ENCODE results near the gene GPC1. TPM values are rescaled to one million over a fixed set of nuclear protein-coding genes. Genes with fewer than 3 reads are reported as not detected.

The GPC1 gene
- total and polyA plus RNA-seq, 4 experiments from 2014 or later: 0.14 to 1.2 (median 0.88) TPM

DNA sequence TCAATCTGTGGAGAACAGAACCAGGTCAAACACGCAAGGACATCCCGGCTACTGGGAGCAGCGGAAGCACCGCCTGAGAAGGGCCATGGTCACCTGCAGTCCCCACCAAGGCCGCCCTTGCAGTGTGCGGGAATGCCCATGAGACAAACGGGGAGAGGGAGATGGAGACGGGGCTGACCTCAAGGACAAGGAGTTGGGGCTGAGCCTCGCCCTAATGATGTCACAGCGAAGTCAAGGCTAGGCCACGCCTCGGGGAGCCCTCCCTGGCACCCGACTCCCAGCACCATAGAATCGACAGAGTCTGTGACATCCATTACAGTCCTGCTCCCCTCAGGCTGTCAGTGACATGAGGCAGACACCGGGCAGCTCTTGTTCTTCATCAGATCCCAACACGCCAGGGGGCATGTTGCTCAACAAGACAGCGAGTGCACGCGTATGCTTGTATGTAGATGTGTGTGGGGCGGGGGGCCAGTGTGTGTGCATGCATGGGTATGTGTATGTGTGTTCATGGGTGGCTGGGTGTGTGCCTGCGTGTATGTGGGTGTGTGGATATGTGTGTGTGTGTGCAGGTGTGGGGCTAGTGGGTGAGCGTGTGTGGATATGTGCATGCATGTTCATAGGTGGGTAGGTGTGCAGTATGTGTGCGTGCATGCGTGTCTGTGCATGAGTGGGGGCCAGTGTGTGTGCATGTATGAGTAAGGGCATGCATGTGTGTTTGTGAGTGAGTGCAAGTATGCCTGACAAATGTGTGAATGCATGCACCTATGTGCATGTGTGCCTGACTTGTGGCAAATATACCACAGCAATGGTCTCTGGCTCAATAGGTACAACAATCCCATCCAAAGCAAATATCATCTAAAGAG is 65.3 kb downstream of the GPC1 start:
- ChIA-PET CTCF (ENCODE audit: partially characterized antibody) (no interaction called here), POLR2A (ENCODE audit: partially characterized antibody) (no interaction called here)
- Mint-ChIP-seq H3K27ac (no peak overlapping the region), H3K4me1 (peaks cover 0 to 2% (median 0%) of the 10 kb centered on the region in 4 donors), H3K9me3 (peaks cover 0 to 3% (median 0%) of the 10 kb centered on the region in 8 donors), H3K4me3 (no peak overlapping the region), H3K36me3 (peaks cover 37 to 50% of the 10 kb centered on the region in 2 donors), H3K27me3 (no peaks in the 10 kb centered on the region)
- Histone ChIP-seq H3K9me3 (ENCODE audit: control insufficient read depth in 1 of 2, low read length in 2 of 2) (no peaks in the 10 kb centered on the region), H3K27ac (ENCODE audit: low read depth, low read length) (no peak overlapping the region), H3K4me1 (ENCODE audit: insufficient read depth, low read length) (no peaks in the 10 kb centered on the region), H3K36me3 (ENCODE audit: insufficient read depth, low read length) (peaks cover 8% of the 10 kb centered on the region), H3K27me3 (ENCODE audit: insufficient read depth, low read length) (no peaks in the 10 kb centered on the region), H3K4me3 (ENCODE audit: low read length in 2 of 2) (no peak overlapping the region)
- DNase-seq: no peak
- intact Hi-C loops (cut with micrococcal nuclease): no loop called here

- Histone ChIP-seq H3K4me1 (ENCODE audit: insufficient read depth, low read length) (no peaks in the 10 kb centered on the region), H3K27ac (ENCODE audit: low read depth, low read length) (no peak overlapping the region), H3K4me3 (ENCODE audit: low read length in 2 of 2) (no peak overlapping the region), H3K27me3 (ENCODE audit: insufficient read depth, low read length) (no peaks in the 10 kb centered on the region), H3K36me3 (ENCODE audit: insufficient read depth, low read length) (peaks cover 8% of the 10 kb centered on the region), H3K9me3 (ENCODE audit: control insufficient read depth in 1 of 2, low read length in 2 of 2) (no peaks in the 10 kb centered on the region)
- ChIA-PET POLR2A (ENCODE audit: partially characterized antibody) (no interaction called here), CTCF (ENCODE audit: partially characterized antibody) (no interaction called here)
- Mint-ChIP-seq H3K4me3 (no peak overlapping the region), H3K9me3 (no peaks in the 10 kb centered on the region), H3K27ac (peak overlapping the region in 1 of 7 donors; percentile 22), H3K27me3 (no peaks in the 10 kb centered on the region), H3K4me1 (peaks cover 0 to 2% (median 0%) of the 10 kb centered on the region in 4 donors), H3K36me3 (peaks cover 32 to 42% of the 10 kb centered on the region in 2 donors)
- no peak for DNase-seq
- intact Hi-C loops (cut with micrococcal nuclease): no loop called here
Observed at GRCh38 chr2:240501531-240501991, 66.1 kb downstream of the GPC1 start.

- Mint-ChIP-seq H3K27me3 (no peaks in the 10 kb centered on the region), H3K36me3 (peaks cover 29 to 38% of the 10 kb centered on the region in 2 donors), H3K27ac (peak overlapping the region in 1 of 7 donors; percentile 22), H3K4me3 (no peak overlapping the region), H3K4me1 (peaks cover 0 to 2% (median 0%) of the 10 kb centered on the region in 4 donors), H3K9me3 (no peaks in the 10 kb centered on the region)
- H3K9me3 ChIP-seq (ENCODE audit: control insufficient read depth in 1 of 2, low read length in 2 of 2): no peaks in the 10 kb centered on the region
- no peak overlapping the region for H3K27ac ChIP-seq (ENCODE audit: low read depth, low read length)
- no peak overlapping the region for H3K4me3 ChIP-seq (ENCODE audit: low read length in 2 of 2)
- intact Hi-C loops (cut with micrococcal nuclease): no loop called here
- POLR2A ChIA-PET (ENCODE audit: partially characterized antibody): no interaction called here
- no peak for DNase-seq
- H3K36me3 ChIP-seq (ENCODE audit: insufficient read depth, low read length): peaks cover 8% of the 10 kb centered on the region
- H3K27me3 ChIP-seq (ENCODE audit: insufficient read depth, low read length): no peaks in the 10 kb centered on the region
- CTCF ChIA-PET (ENCODE audit: partially characterized antibody): no interaction called here
- H3K4me1 ChIP-seq (ENCODE audit: insufficient read depth, low read length): no peaks in the 10 kb centered on the region
Observed at GRCh38 chr2:240502059-240502429, 66.6 kb downstream of the GPC1 start.

DNA sequence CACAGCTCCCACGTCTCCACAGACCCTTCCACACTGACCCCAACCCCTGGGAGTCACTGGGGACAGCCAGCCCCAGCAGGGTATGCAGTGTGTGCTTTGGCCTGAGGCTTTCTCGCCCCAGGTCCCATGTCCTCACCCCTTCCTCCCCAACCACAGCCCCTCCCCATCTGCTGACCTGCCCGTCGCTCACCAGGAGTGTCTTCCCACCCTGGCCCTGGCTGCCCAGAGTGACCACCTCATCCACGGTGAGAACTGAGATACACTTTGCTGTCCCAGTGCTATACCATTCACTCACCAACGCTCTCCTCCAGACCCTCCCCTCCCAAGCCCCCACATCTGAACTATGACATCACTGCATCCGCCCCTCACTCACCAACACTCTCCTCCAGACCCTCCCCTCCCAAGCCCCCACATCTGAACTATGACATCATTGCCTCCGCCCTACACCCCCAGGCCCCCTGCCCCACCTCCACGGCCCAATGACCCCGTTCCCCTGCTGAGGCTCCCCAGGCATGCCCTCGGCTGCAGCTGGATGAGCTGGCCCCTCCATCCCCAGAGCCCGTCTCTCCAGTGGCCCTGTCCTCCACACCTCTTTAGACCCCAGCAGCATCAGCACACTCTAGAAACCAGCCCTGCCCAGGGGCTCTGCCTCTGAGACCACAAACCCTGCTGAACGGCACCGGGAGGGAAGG is 67.1 kb downstream of the GPC1 start:
- Histone ChIP-seq H3K27ac (ENCODE audit: low read depth, low read length) (no peak overlapping the region), H3K4me1 (ENCODE audit: insufficient read depth, low read length) (no peaks in the 10 kb centered on the region), H3K4me3 (ENCODE audit: low read length in 2 of 2) (no peak overlapping the region), H3K27me3 (ENCODE audit: insufficient read depth, low read length) (no peaks in the 10 kb centered on the region), H3K9me3 (ENCODE audit: control insufficient read depth in 1 of 2, low read length in 2 of 2) (no peaks in the 10 kb centered on the region), H3K36me3 (ENCODE audit: insufficient read depth, low read length) (peaks cover 7% of the 10 kb centered on the region)
- POLR2A ChIA-PET (ENCODE audit: partially characterized antibody): no interaction called here
- peaks cover 23 to 32% of the 10 kb centered on the region in 2 donors for H3K36me3 Mint-ChIP-seq
- no peak overlapping the region for H3K4me3 Mint-ChIP-seq
- H3K9me3 Mint-ChIP-seq: no peaks in the 10 kb centered on the region
- CTCF ChIA-PET (ENCODE audit: partially characterized antibody): no interaction called here
- H3K27me3 Mint-ChIP-seq: no peaks in the 10 kb centered on the region
- no peak overlapping the region for H3K27ac Mint-ChIP-seq
- no peak for DNase-seq
- peaks cover 0 to 2% (median 0%) of the 10 kb centered on the region in 4 donors for H3K4me1 Mint-ChIP-seq
- intact Hi-C loops (cut with micrococcal nuclease): no loop called here

DNA sequence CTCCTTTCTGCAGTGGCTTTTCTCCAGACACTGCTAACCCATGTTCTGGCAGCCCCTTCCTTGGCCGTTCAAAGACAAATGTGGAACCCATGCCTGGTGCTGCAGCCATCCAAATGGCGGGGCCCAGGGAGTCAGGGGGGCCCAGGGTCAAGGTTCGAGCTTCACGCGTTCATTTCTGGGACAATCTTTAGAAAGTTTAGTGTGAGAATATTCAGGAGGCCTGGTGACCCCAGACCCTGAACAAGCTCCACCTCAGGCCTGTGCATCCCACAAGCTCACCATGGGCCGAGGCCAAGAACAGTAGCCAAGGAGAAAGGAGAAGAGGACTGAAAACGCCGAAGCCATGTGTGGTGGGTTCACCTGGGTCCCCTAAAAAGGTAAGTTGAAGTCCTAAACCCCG is 67.9 kb downstream of the GPC1 start:
- Mint-ChIP-seq H3K9me3 (no peaks in the 10 kb centered on the region), H3K4me1 (peaks cover 0 to 2% (median 0%) of the 10 kb centered on the region in 4 donors), H3K27me3 (no peaks in the 10 kb centered on the region), H3K4me3 (no peak overlapping the region), H3K36me3 (peaks cover 16 to 26% of the 10 kb centered on the region in 2 donors), H3K27ac (no peak overlapping the region)
- ChIA-PET CTCF (ENCODE audit: partially characterized antibody) (interaction anchor here (0.9 kb wide), 1 partner anchor 11 kb away, joined by 4 read pairs; no protein-coding TSS in a partner anchor), POLR2A (ENCODE audit: partially characterized antibody) (no interaction called here)
- DNase-seq: no peak
- Histone ChIP-seq H3K27me3 (ENCODE audit: insufficient read depth, low read length) (no peaks in the 10 kb centered on the region), H3K36me3 (ENCODE audit: insufficient read depth, low read length) (peaks cover 4% of the 10 kb centered on the region), H3K4me3 (ENCODE audit: low read length in 2 of 2) (no peak overlapping the region), H3K9me3 (ENCODE audit: control insufficient read depth in 1 of 2, low read length in 2 of 2) (no peaks in the 10 kb centered on the region), H3K27ac (ENCODE audit: low read depth, low read length) (no peak overlapping the region), H3K4me1 (ENCODE audit: insufficient read depth, low read length) (no peaks in the 10 kb centered on the region)
- intact Hi-C loops (cut with micrococcal nuclease): no loop called here

DNA sequence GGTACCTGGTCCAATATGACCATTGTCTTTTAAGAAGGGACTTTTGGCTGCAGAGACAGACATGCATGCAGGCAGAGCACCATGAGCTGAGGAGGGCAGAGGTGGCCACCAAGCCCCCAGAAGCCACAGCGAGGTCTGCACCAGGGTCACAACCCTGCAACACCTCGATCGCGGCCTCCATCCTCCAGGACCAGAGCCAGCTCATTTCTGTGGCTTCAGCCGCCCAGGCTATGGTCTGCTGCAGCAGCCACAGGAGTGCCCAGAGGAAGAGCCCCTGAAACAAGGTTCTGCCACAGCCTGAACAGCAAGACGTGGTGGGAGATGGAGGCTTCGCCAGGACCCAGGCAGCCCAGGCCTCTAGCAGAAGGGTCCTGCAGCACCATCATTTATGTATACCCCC is 68.4 kb downstream of the GPC1 start:
- H3K4me3 ChIP-seq (ENCODE audit: low read length in 2 of 2): no peak overlapping the region
- ChIA-PET POLR2A (ENCODE audit: partially characterized antibody) (no interaction called here), CTCF (ENCODE audit: partially characterized antibody) (interaction anchor here (0.9 kb wide), 1 partner anchor 10 kb away, joined by 4 read pairs; no protein-coding TSS in a partner anchor)
- Mint-ChIP-seq H3K36me3 (peaks cover 18 to 28% of the 10 kb centered on the region in 2 donors), H3K9me3 (no peaks in the 10 kb centered on the region), H3K27me3 (no peaks in the 10 kb centered on the region), H3K4me3 (no peak overlapping the region), H3K4me1 (peaks cover 0 to 6% (median 2%) of the 10 kb centered on the region in 4 donors), H3K27ac (no peak overlapping the region)
- H3K27ac ChIP-seq (ENCODE audit: low read depth, low read length): no peak overlapping the region
- H3K27me3 ChIP-seq (ENCODE audit: insufficient read depth, low read length): no peaks in the 10 kb centered on the region
- peaks cover under 1% of the 10 kb centered on the region for H3K36me3 ChIP-seq (ENCODE audit: insufficient read depth, low read length)
- no peaks in the 10 kb centered on the region for H3K9me3 ChIP-seq (ENCODE audit: control insufficient read depth in 1 of 2, low read length in 2 of 2)
- no peak for DNase-seq
- intact Hi-C loops (cut with micrococcal nuclease): no loop called here
- no peaks in the 10 kb centered on the region for H3K4me1 ChIP-seq (ENCODE audit: insufficient read depth, low read length)

GRCh38 chr2:240505910-240506309 is 70.4 kb downstream of the GPC1 start:
- Mint-ChIP-seq H3K4me3 (no peak overlapping the region), H3K27ac (no peak overlapping the region), H3K9me3 (no peaks in the 10 kb centered on the region), H3K4me1 (peaks cover 0 to 6% (median 2%) of the 10 kb centered on the region in 4 donors), H3K36me3 (peaks cover 12 to 23% of the 10 kb centered on the region in 2 donors), H3K27me3 (no peaks in the 10 kb centered on the region)
- intact Hi-C loops (cut with micrococcal nuclease): no loop called here
- ChIA-PET CTCF (ENCODE audit: partially characterized antibody) (no interaction called here), POLR2A (ENCODE audit: partially characterized antibody) (no interaction called here)
- DNase-seq: no peak
- Histone ChIP-seq H3K27ac (ENCODE audit: low read depth, low read length) (no peak overlapping the region), H3K9me3 (ENCODE audit: control insufficient read depth in 1 of 2, low read length in 2 of 2) (no peaks in the 10 kb centered on the region), H3K27me3 (ENCODE audit: insufficient read depth, low read length) (no peaks in the 10 kb centered on the region), H3K36me3 (ENCODE audit: insufficient read depth, low read length) (no peaks in the 10 kb centered on the region), H3K4me1 (ENCODE audit: insufficient read depth, low read length) (no peaks in the 10 kb centered on the region), H3K4me3 (ENCODE audit: low read length in 2 of 2) (no peak overlapping the region)
